ENCODE measurements around the gene KREMEN1.
"Not testable (repeated sequence)": the region's sequence is repeated elsewhere in the genome, so short reads cannot be mapped to it uniquely, and the experiment has no call there.

KREMEN1 gene

GRCh38 chr22:29079218-29079901 is 6.5 kb downstream of the KREMEN1 start:
- DNase-seq = no peak

DNA sequence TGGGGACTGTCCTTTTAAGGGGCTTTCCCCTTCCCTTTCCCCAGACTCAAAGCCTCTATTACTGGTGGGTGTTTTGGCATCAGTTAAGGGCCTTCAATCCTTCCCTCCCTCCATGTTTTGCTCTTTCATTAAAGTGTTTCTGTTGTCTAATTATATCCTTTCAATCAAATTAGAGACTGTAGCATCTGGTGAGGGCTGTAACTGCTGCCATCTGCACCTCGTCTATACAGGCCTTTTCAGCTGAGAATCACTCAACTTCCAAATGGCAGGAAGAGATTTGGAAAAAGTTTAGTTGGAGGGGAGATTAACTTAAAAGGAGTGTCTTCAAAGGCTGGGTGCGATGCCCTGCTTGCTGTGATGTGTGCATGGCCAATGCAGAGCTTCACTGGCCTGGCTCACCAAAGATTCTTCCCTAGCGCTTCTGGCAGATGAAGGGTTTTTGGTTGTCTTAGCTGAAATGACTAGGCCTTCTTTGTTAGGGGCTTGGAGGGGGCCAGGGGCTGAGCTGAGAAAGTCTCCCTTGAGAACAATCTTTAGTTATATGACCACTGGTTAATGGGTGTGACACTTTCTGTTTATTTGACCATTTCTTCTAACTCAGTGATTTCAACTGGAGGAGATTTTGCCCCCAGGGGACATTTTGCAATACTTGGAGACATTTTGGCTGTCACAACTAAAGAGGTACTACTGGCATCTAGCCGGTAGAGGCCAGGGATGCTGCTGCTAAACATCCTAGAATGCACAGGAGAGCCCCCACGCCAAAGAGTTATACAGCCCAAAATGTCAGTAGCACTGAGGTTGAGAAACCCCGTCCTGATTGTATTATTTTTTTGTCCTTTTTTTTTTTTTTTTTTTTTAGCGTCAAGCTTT is 7.5 kb downstream of the KREMEN1 start:
- DNase-seq = no peak

GRCh38 chr22:29081517-29082236 is 8.8 kb downstream of the KREMEN1 start:
- DNase-seq = no peak

- no peak for DNase-seq
Observed at GRCh38 chr22:29082826-29083545, 10.2 kb downstream of the KREMEN1 start.

GRCh38 chr22:29083576-29083932 is 10.7 kb downstream of the KREMEN1 start:
- not testable (repeated sequence) for DNase-seq

DNA sequence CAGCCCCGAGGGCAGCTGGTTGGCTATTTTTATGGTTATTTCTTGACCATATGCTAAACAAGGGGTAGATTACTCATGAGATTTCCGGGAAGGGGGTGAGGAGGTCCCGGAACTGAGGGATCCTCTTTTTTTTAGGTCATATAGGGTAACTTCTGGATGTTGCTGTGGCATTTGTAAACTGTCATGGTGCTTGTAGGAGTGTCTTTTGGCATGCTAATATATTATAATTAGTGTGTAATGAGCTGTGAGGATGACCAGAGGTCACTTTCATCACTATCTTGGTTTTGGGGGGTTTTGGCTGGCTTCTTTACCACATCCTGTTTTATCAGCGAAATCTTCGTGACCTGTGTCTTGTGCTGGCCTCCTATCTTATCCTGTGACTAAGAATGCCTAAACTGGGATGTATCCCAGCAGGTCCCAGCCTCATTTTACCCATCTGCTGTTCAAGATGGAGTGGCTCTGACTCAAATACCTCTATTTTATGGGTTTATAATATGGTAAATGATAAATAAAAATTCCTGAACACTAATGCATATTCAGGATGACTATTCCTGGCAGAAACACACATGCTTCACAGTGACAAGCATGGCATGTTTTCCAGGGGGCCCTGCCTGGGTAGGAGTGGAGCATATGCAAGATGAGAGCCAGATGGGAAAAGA is 11.2 kb downstream of the KREMEN1 start:
- DNase-seq = no peak

GRCh38 chr22:29087012-29087411 is 14.2 kb downstream of the KREMEN1 start:
- no peak for DNase-seq

DNA sequence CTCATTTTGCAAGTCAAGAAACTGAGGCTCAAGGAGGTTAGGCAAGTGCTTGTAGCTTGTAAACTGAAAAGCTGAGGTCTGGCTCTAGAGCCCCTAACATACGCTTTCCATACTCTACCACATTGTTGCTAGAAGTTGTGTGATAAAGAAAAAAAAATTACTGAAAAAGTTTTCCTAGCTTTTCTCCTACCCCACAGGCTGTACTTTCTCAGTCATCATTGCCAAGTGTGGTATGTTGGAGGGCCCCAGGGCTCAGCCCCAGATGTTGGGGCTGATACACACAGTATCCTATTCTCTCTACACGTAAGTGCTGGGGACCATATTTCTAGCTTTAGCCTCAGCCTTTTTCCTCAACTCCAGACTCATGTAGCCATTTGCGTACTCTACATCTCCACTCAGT is 16.0 kb downstream of the KREMEN1 start:
- no peak for DNase-seq

DNA sequence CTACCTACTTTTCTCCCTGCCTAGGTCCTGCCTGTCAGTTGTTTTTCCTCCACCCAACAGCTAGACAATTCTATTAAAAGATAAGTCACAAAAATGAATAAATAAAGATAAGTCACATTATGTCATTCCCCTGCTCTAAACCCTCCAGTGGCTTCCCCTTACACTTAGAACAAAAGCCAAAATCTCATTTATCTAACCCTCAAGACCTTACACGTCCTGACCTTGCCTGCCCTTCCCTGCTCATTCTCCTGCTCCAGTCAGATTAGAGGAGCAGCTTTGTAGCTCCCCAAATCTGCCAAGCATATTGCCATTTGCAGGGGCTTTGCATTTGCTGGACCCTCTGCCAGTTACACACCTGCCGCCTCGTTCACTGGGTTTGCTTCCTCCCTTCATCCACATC is 16.7 kb downstream of the KREMEN1 start:
- DNase-seq = no peak

GRCh38 chr22:29090039-29090438 is 17.2 kb downstream of the KREMEN1 start:
- no peak for DNase-seq

DNA sequence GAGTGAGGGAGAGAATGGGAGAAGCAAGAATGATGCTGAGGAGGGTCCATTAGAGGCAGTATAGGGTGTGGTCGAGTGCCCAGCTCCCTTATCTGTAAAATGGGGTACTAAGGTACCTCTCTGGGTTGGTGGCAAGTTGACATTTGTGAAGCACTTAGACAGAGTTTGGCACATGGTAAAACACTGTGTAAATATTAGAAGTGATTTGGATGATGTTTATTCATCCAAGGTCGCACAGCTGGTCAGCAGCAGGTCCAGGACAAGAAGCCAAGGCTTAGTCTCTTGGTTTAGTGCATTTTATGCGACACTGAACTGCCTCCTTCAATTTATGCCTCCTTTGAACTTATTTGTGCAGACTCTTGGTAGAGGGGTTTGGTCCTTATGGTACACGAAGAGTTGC is 19.4 kb downstream of the KREMEN1 start:
- no peak for DNase-seq

GRCh38 chr22:29093030-29093429 is 20.2 kb downstream of the KREMEN1 start:
- no peak for DNase-seq

DNA sequence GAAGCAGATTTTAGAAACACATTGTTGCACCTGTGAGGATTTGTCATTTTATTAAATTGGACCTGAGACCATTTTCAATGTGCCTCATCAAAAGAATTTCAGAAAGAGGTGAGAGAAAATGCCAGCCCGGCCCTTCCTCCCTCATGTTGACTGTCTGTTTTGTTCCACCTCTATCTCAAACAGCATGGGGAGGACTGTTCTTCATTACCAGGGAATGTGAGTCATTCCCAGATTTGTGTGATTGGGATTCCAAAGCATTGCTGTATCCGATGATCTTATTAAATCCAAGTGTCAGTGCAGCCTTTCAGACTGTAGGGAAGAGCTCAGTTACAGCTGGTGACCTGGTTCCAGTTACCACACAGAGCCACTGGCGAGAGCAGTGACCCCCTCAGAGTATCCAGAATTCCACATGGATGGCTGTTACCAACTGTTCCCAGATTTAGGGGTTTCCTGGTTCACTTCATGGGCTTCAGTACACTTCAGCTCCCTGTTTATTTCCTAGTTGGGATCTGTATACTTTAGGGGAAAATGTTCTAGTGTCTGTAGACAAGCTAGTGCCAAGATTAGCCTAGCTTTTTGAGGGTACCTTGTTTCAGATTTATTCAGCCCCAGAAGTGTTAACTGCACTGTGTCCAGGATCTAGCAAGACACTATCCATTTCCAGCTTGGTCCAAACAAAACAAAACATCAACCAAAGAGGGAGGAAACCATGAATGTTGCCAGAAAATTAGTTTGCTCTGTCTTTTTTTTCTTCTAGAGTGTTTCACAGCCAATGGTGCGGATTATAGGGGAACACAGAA is 20.9 kb downstream of the KREMEN1 start:
- no peak for DNase-seq

DNA sequence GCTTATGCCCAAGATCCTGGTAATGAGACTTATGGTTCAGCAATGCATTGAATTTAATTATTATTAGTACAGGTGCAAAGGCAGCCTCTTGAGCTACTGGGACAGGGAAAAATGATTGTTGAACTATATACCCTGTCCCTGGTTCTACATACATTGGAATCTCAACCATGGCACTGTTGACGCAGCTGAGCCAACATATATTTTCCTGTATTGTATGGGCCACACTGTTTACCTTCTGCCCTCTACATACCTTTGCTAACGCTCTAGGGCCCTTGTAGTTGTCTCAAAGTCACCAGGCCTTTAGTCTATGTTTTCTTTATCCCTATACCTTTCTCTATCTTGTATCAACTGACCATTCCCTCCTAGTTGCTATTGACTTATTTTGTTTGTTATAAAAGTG is 22.6 kb downstream of the KREMEN1 start:
- DNase-seq = no peak

DNA sequence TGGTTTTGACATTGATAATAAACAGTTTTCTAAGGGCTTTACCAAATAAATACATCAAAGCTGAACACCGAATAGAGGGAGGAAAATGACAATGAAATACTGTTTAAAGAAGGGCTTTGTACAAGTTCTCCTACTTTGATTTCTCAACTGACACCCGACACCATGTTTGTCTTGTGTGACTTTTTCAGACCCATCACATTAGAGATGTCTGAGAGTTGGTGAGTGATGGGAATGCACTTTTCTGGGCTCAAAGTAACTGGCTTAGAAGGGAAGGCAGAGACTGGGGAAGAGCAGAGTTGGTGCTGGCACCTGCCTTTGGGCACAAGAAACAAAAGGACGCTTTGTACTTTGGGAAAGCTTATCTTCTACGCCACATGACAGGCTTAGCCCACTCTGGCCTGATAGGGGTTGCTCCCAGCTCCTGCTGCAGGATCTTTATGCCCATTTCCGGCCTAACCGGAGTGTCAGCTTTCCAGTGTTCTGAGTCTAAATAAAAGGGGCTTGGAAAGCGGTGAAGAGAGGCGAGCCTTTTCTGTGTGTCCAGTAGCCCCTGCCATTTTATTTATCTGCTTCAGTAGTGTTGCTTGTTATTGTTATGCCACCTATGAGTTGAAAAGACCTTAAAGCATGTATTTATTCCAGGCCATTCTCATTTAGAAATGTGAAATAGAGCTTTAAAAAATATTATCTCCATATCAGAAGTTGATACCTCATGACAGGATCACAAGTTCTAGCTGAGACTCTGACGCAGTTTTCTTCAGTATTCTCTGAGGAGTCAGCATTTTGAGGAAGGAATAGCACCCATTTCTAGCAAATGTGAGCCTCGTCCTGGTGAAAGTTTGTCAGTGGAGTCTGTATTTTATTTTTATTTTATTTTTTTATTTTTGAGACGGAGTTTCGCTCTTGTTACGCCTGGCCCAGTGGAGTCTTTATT is 24.2 kb downstream of the KREMEN1 start:
- no peak for DNase-seq

GRCh38 chr22:29098296-29098695 is 25.5 kb downstream of the KREMEN1 start:
- no peak for DNase-seq

DNA sequence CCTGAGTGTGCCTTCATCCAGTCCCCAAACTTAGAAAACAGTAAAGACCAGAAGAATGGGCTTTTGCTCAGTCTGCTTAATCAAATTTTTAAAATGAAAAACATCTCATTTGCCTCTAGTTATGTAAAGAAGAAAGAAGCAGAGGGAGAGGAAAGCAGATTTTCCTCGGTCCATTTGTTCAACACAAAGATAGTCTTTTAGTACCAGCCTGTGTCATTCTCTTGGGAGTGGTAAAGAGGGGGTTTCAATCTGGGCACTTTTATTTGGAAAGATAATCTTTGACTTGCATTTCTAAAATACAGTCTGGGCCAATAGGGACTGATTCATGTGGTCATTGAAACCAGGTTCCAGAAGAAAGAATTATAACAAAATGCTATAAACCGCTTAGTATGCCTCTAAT is 29.5 kb downstream of the KREMEN1 start:
- no peak for DNase-seq

DNA sequence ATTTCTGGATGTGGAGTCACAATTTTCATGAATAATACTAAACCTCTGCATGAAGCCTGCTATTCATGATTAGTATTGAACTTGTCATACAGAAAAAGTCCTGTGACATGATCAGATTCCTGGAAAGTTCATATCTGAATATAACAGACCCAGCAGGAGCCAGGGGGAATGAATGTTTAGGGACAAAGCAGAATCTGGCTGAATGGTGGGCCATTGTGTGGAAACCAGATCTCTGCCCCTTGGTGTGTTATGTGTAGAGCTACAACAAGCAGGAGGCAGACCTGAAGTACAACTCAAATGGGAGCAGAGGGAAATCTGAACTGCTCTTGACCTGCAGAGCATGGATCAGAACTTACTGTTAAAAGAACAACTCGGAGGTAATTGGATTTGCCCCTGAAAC is 30.3 kb downstream of the KREMEN1 start:
- no peak for DNase-seq

DNA sequence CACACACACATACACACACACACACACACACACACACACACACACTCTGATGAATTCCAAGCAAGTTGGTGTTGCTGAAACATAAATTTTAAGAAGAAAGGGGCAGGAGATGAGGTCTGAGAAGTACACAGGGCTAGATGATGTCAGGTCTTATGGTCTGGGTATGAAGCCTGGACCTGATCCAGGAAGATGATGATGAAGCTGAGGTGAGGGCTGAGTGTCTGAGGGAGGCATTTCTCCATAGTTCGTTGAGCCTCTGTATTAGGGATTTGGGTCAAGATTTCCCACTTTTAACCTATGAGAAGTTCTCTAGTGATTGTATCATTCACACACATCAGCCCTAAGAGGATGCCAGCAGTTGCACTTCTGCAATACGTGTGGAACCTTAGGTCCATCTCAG is 32.6 kb downstream of the KREMEN1 start:
- DNase-seq = no peak

DNA sequence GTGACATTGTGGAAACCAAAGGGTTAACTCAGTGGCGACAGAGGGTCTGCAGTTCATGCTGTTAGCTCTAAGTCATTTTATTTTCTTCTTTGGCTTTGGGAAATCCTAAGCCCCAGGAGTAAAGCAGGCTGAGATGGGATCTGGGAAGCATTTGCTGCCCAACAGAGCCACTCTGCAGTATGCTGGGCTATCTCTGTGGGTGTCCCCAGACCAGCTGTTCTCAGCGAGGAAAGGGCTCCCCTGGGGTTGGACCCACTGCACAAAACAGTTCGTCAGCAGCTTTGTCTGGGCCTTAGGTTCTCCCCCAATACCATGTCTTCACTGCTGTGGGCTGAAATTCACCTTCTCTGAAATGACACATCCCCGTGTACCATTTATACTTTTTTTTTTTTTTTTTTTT is 34.0 kb downstream of the KREMEN1 start:
- DNase-seq = no peak

DNA sequence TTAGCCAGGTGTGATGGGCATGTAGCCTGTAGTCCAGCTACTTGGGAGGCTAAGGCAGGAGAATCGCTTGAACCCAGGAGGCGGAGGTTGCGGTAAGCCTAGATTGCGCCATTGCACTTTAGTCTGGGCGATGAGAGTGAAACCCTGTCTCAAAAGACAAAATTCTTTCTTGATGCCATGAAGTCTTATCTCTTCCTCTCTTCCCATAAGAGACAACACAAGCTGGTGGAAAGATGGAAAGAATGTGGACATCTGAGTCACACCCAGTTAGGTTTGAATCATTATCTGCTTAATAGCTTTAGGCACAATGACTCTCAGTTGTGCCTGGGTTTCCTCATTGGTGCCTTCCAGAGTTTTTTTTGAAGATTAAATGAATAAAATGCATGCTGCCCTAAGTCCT is 35.3 kb downstream of the KREMEN1 start:
- DNase-seq = no peak

All from CD4-positive, alpha-beta T cell treated with Interleukin-12 subunit alpha and Interleukin-12 subunit beta, for 1 hour (primary cell).